Right lobe of liver (tissue), 4 donors: Measurements from ENCODE around the gene ADAM30.

Experiments
- CTCF ChIP-seq, 4 donors: fragments of 200-600 bp in 3 of 4; fragments of 450-650 bp in 1 of 4; IDR thresholded peaks; one replicate each; pipeline versions ENCODE4 v1.5.1 to v1.8.0; 2016 to 2022; ENCODE audit warnings: antibody characterized with exemption in 4 of 4, mild to moderate bottlenecking in 2 of 4
- POLR2A ChIP-seq: fragments of 450-650 bp; IDR thresholded peaks from one replicate; pipeline ENCODE4 v1.6.1; 2017; ENCODE audit warnings: antibody characterized with exemption, mild to moderate bottlenecking
- donor health status: DM: no; HTN: no; CAD: no.
- donor health status: DM: no; HTN: no; CAD: no.
- donor health status: DM: no; HTN: yes; CAD: no.

- TF ChIP-seq CTCF (IDR thresholded peaks at IDR 0.05) = no peak
- TF ChIP-seq POLR2A = no peak
Measured at GRCh38 chr1:119929643-119930315, 33.5 kb upstream of the ADAM30 start.
